Measurements from ENCODE around the gene RAB21.

RAB21 gene

GRCh38 chr12:71763677-71764379, 9.2 kb downstream of the RAB21 start:
- H3K27ac ChIP-seq (ENCODE audit: insufficient read depth in 1 of 2, low read depth in 1 of 2, low read length in 2 of 2, poor library complexity in 1 of 2, severe bottlenecking in 2 of 2): no peak overlapping the region
- H3K4me3 ChIP-seq (ENCODE audit: control insufficient read depth in 1 of 7, extremely low read depth in 1 of 7, insufficient read depth in 4 of 7, low read depth in 2 of 7, low read length in 6 of 7): no peak overlapping the region
- H3K27me3 ChIP-seq (replicated peaks in 2 of 5; ENCODE audit: control insufficient read depth in 4 of 5, insufficient read depth in 5 of 5, low read length in 4 of 5): no peaks in the 10 kb centered on the region
- WGBS (ENCODE audit: insufficient coverage): no CpG with 5 or more reads among the region's 4 CpGs
- H3K36me3 ChIP-seq (ENCODE audit: control insufficient read depth in 4 of 4, insufficient read depth in 4 of 4, low read length in 3 of 4): peaks cover 13 to 36% (median 25%) of the 10 kb centered on the region in 4 experiments
- POLR2A ChIA-PET: no interaction called here
- no peak for DNase-seq
- CTCF ChIA-PET: interaction anchor here (0.6 kb wide), 1 partner anchor 10 kb away, joined by 3 read pairs; no protein-coding TSS in a partner anchor
- no peaks in the 10 kb centered on the region for H3K4me1 ChIP-seq (ENCODE audit: control extremely low read depth in 1 of 4, control insufficient read depth in 4 of 4, insufficient read depth in 4 of 4, low read length in 3 of 4)
- H3K9me3 ChIP-seq (ENCODE audit: control extremely low read depth in 1 of 5, control insufficient read depth in 4 of 5, insufficient read depth in 2 of 5, low read depth in 1 of 5, low read length in 4 of 5): peaks cover 2 to 45% (median 20%) of the 10 kb centered on the region in 5 experiments

- DNase-seq: no peak
- Histone ChIP-seq H3K4me3 (ENCODE audit: control insufficient read depth in 1 of 7, extremely low read depth in 1 of 7, insufficient read depth in 4 of 7, low read depth in 2 of 7, low read length in 6 of 7) (no peak overlapping the region), H3K36me3 (ENCODE audit: control insufficient read depth in 4 of 4, insufficient read depth in 4 of 4, low read length in 3 of 4) (peaks cover 7 to 27% (median 18%) of the 10 kb centered on the region in 4 experiments), H3K27ac (ENCODE audit: insufficient read depth in 1 of 2, low read depth in 1 of 2, low read length in 2 of 2, poor library complexity in 1 of 2, severe bottlenecking in 2 of 2) (no peak overlapping the region), H3K27me3 (replicated peaks in 2 of 5; ENCODE audit: control insufficient read depth in 4 of 5, insufficient read depth in 5 of 5, low read length in 4 of 5) (no peaks in the 10 kb centered on the region), H3K9me3 (ENCODE audit: control extremely low read depth in 1 of 5, control insufficient read depth in 4 of 5, insufficient read depth in 2 of 5, low read depth in 1 of 5, low read length in 4 of 5) (peaks cover 2 to 35% (median 12%) of the 10 kb centered on the region in 5 experiments), H3K4me1 (ENCODE audit: control extremely low read depth in 1 of 4, control insufficient read depth in 4 of 4, insufficient read depth in 4 of 4, low read length in 3 of 4) (no peaks in the 10 kb centered on the region)
- WGBS (ENCODE audit: insufficient coverage): 100% methylated on average over 1 of the region's 6 CpGs
- POLR2A ChIA-PET: no interaction called here
- CTCF ChIA-PET: interaction anchor here (0.6 kb wide), 1 partner anchor 11 kb away, joined by 3 read pairs; no protein-coding TSS in a partner anchor
Observed at GRCh38 chr12:71764587-71765321, 10.1 kb downstream of the RAB21 start.

GRCh38 chr12:71766202-71766601, 11.5 kb downstream of the RAB21 start:
- no CpG with 5 or more reads among the region's 2 CpGs for WGBS (ENCODE audit: insufficient coverage)
- no peaks in the 10 kb centered on the region for H3K4me1 ChIP-seq (ENCODE audit: control extremely low read depth in 1 of 4, control insufficient read depth in 4 of 4, insufficient read depth in 4 of 4, low read length in 3 of 4)
- H3K4me3 ChIP-seq (ENCODE audit: control insufficient read depth in 1 of 7, extremely low read depth in 1 of 7, insufficient read depth in 4 of 7, low read depth in 2 of 7, low read length in 6 of 7): no peak overlapping the region
- DNase-seq: no peak
- H3K27ac ChIP-seq (ENCODE audit: insufficient read depth in 1 of 2, low read depth in 1 of 2, low read length in 2 of 2, poor library complexity in 1 of 2, severe bottlenecking in 2 of 2): no peak overlapping the region
- CTCF ChIA-PET: interaction anchor here (2.0 to 2.2 kb wide), 2 partner anchors 10 to 14 kb away, joined by 5 to 6 read pairs; no protein-coding TSS in a partner anchor
- peaks cover 0 to 23% (median 5%) of the 10 kb centered on the region in 5 experiments for H3K9me3 ChIP-seq (ENCODE audit: control extremely low read depth in 1 of 5, control insufficient read depth in 4 of 5, insufficient read depth in 2 of 5, low read depth in 1 of 5, low read length in 4 of 5)
- POLR2A ChIA-PET: no interaction called here
- no peaks in the 10 kb centered on the region for H3K27me3 ChIP-seq (replicated peaks in 2 of 5; ENCODE audit: control insufficient read depth in 4 of 5, insufficient read depth in 5 of 5, low read length in 4 of 5)
- H3K36me3 ChIP-seq (ENCODE audit: control insufficient read depth in 4 of 4, insufficient read depth in 4 of 4, low read length in 3 of 4): peaks cover under 1 to 28% (median 15%) of the 10 kb centered on the region in 4 experiments

- Histone ChIP-seq H3K4me1 (ENCODE audit: control extremely low read depth in 1 of 4, control insufficient read depth in 4 of 4, insufficient read depth in 4 of 4, low read length in 3 of 4) (no peaks in the 10 kb centered on the region), H3K4me3 (ENCODE audit: control insufficient read depth in 1 of 7, extremely low read depth in 1 of 7, insufficient read depth in 4 of 7, low read depth in 2 of 7, low read length in 6 of 7) (no peak overlapping the region), H3K36me3 (ENCODE audit: control insufficient read depth in 4 of 4, insufficient read depth in 4 of 4, low read length in 3 of 4) (peaks cover 9 to 38% (median 24%) of the 10 kb centered on the region in 4 experiments), H3K27ac (ENCODE audit: insufficient read depth in 1 of 2, low read depth in 1 of 2, low read length in 2 of 2, poor library complexity in 1 of 2, severe bottlenecking in 2 of 2) (no peak overlapping the region), H3K27me3 (replicated peaks in 2 of 5; ENCODE audit: control insufficient read depth in 4 of 5, insufficient read depth in 5 of 5, low read length in 4 of 5) (no peaks in the 10 kb centered on the region), H3K9me3 (ENCODE audit: control extremely low read depth in 1 of 5, control insufficient read depth in 4 of 5, insufficient read depth in 2 of 5, low read depth in 1 of 5, low read length in 4 of 5) (peaks cover 0 to 23% (median 3%) of the 10 kb centered on the region in 5 experiments)
- DNase-seq: no peak
- POLR2A ChIA-PET: no interaction called here
- 100% methylated on average over 2 of the region's 5 CpGs for WGBS (ENCODE audit: insufficient coverage)
- CTCF ChIA-PET: interaction anchor here (1.2 to 2.2 kb wide), 3 partner anchors 9 to 13 kb away, joined by 5 to 7 read pairs (median 6); no protein-coding TSS in a partner anchor
Observed at GRCh38 chr12:71767183-71767582, 12.5 kb downstream of the RAB21 start.

- Histone ChIP-seq H3K27me3 (replicated peaks in 2 of 5; ENCODE audit: control insufficient read depth in 4 of 5, insufficient read depth in 5 of 5, low read length in 4 of 5) (no peaks in the 10 kb centered on the region), H3K9me3 (ENCODE audit: control extremely low read depth in 1 of 5, control insufficient read depth in 4 of 5, insufficient read depth in 2 of 5, low read depth in 1 of 5, low read length in 4 of 5) (peaks cover 0 to 10% (median 3%) of the 10 kb centered on the region in 5 experiments), H3K36me3 (ENCODE audit: control insufficient read depth in 4 of 4, insufficient read depth in 4 of 4, low read length in 3 of 4) (peaks cover 9 to 43% (median 21%) of the 10 kb centered on the region in 4 experiments), H3K4me3 (ENCODE audit: control insufficient read depth in 1 of 7, extremely low read depth in 1 of 7, insufficient read depth in 4 of 7, low read depth in 2 of 7, low read length in 6 of 7) (no peak overlapping the region), H3K27ac (ENCODE audit: insufficient read depth in 1 of 2, low read depth in 1 of 2, low read length in 2 of 2, poor library complexity in 1 of 2, severe bottlenecking in 2 of 2) (no peak overlapping the region), H3K4me1 (ENCODE audit: control extremely low read depth in 1 of 4, control insufficient read depth in 4 of 4, insufficient read depth in 4 of 4, low read length in 3 of 4) (no peaks in the 10 kb centered on the region)
- WGBS (ENCODE audit: insufficient coverage): no CpG with 5 or more reads among the region's 2 CpGs
- no peak for DNase-seq
- POLR2A ChIA-PET: no interaction called here
- CTCF ChIA-PET: no interaction called here
Observed at GRCh38 chr12:71768900-71769299, 14.2 kb downstream of the RAB21 start.

- Histone ChIP-seq H3K27me3 (replicated peaks in 2 of 5; ENCODE audit: control insufficient read depth in 4 of 5, insufficient read depth in 5 of 5, low read length in 4 of 5) (no peaks in the 10 kb centered on the region), H3K27ac (ENCODE audit: insufficient read depth in 1 of 2, low read depth in 1 of 2, low read length in 2 of 2, poor library complexity in 1 of 2, severe bottlenecking in 2 of 2) (no peak overlapping the region), H3K36me3 (ENCODE audit: control insufficient read depth in 4 of 4, insufficient read depth in 4 of 4, low read length in 3 of 4) (peaks cover 14 to 50% (median 23%) of the 10 kb centered on the region in 4 experiments), H3K9me3 (ENCODE audit: control extremely low read depth in 1 of 5, control insufficient read depth in 4 of 5, insufficient read depth in 2 of 5, low read depth in 1 of 5, low read length in 4 of 5) (peaks cover 0 to 3% (median 0%) of the 10 kb centered on the region in 5 experiments), H3K4me1 (ENCODE audit: control extremely low read depth in 1 of 4, control insufficient read depth in 4 of 4, insufficient read depth in 4 of 4, low read length in 3 of 4) (no peaks in the 10 kb centered on the region), H3K4me3 (ENCODE audit: control insufficient read depth in 1 of 7, extremely low read depth in 1 of 7, insufficient read depth in 4 of 7, low read depth in 2 of 7, low read length in 6 of 7) (no peak overlapping the region)
- ChIA-PET CTCF (interaction anchor here (0.7 kb wide), 1 partner anchor 9 kb away, joined by 3 read pairs; no protein-coding TSS in a partner anchor), POLR2A (no interaction called here)
- WGBS (ENCODE audit: insufficient coverage): 100% methylated on average over 1 of the region's 2 CpGs
- no peak for DNase-seq
Observed at GRCh38 chr12:71771069-71771468, 16.4 kb downstream of the RAB21 start.

GRCh38 chr12:71772735-71773134, 18.1 kb downstream of the RAB21 start:
- POLR2A ChIA-PET: no interaction called here
- CTCF ChIA-PET: interaction anchor here (0.7 to 0.9 kb wide), 2 partner anchors 8 to 136 kb away, joined by 3 read pairs; no protein-coding TSS in a partner anchor

More at GRCh38 chr12:71772735-71773134, 18.1 kb downstream of the RAB21 start:
- Histone ChIP-seq H3K4me1 (ENCODE audit: control extremely low read depth in 1 of 4, control insufficient read depth in 4 of 4, insufficient read depth in 4 of 4, low read length in 3 of 4) (no peaks in the 10 kb centered on the region), H3K27me3 (replicated peaks in 2 of 5; ENCODE audit: control insufficient read depth in 4 of 5, insufficient read depth in 5 of 5, low read length in 4 of 5) (no peaks in the 10 kb centered on the region), H3K4me3 (ENCODE audit: control insufficient read depth in 1 of 7, extremely low read depth in 1 of 7, insufficient read depth in 4 of 7, low read depth in 2 of 7, low read length in 6 of 7) (no peak overlapping the region), H3K36me3 (ENCODE audit: control insufficient read depth in 4 of 4, insufficient read depth in 4 of 4, low read length in 3 of 4) (peaks cover 14 to 50% (median 26%) of the 10 kb centered on the region in 4 experiments), H3K27ac (ENCODE audit: insufficient read depth in 1 of 2, low read depth in 1 of 2, low read length in 2 of 2, poor library complexity in 1 of 2, severe bottlenecking in 2 of 2) (no peak overlapping the region), H3K9me3 (ENCODE audit: control extremely low read depth in 1 of 5, control insufficient read depth in 4 of 5, insufficient read depth in 2 of 5, low read depth in 1 of 5, low read length in 4 of 5) (no peaks in the 10 kb centered on the region)
- peak in 1 of 3 donors; percentile 23 for DNase-seq
